Thyroid gland (tissue), 4 donors: Measurements from ENCODE around the gene FGF3.

Experiments
- CTCF ChIP-seq, 6 experiments: fragments of 200-600 bp in 3 of 6; fragments of 450-650 bp in 3 of 6; sonication (generic) in 3 of 6; IDR thresholded peaks; one replicate each; pipeline ENCODE4 v1.5.1; 2016 to 2019; ENCODE audit warnings: antibody characterized with exemption in 6 of 6, mild to moderate bottlenecking in 2 of 6, inconsistent platforms in 1 of 6, moderate library complexity in 1 of 6
- POLR2A ChIP-seq, 2 donors: fragments of 450-650 bp; IDR thresholded peaks; one replicate each; pipeline ENCODE4 v1.6.1; 2017; ENCODE audit warnings: antibody characterized with exemption in 2 of 2, mild to moderate bottlenecking in 2 of 2, moderate library complexity in 1 of 2

GRCh38 chr11:69817265-69818230 is 1.7 kb downstream of the FGF3 start:
- TF ChIP-seq CTCF (IDR thresholded peaks at IDR 0.05) (no peak), POLR2A (IDR thresholded peaks at IDR 0.05) (no peak)
